ENCODE results near the gene PYDC1.
"Not testable (repeated sequence)": the region's sequence is repeated elsewhere in the genome, so short reads cannot be mapped to it uniquely, and the experiment has no call there.

Gene PYDC1

DNA sequence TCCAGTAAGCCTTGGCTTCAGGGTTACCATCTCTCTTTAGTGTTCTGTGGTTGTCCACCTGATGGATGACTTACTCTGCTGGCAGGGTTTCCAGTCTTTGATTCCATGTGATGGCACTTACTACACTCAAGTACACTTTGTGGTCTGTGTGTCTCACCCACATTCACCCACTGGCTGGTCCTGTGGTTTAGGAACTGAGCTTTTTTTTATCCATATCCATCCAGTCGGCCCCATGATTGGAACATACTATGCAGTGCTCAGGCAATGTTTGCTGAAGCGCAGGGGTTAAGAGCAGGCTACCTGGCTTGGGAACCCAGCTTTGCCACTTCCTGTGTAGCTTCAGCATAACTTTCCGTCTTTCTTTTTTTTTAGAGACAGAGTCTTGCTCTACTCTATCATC lies 39.8 kb downstream of the PYDC1 start:
- no peak for TF ChIP-seq EZH2phosphoT487 (IDR thresholded peaks at IDR 0.05; ENCODE audit: borderline replicate concordance)
- TF ChIP-seq, protein P1, sequence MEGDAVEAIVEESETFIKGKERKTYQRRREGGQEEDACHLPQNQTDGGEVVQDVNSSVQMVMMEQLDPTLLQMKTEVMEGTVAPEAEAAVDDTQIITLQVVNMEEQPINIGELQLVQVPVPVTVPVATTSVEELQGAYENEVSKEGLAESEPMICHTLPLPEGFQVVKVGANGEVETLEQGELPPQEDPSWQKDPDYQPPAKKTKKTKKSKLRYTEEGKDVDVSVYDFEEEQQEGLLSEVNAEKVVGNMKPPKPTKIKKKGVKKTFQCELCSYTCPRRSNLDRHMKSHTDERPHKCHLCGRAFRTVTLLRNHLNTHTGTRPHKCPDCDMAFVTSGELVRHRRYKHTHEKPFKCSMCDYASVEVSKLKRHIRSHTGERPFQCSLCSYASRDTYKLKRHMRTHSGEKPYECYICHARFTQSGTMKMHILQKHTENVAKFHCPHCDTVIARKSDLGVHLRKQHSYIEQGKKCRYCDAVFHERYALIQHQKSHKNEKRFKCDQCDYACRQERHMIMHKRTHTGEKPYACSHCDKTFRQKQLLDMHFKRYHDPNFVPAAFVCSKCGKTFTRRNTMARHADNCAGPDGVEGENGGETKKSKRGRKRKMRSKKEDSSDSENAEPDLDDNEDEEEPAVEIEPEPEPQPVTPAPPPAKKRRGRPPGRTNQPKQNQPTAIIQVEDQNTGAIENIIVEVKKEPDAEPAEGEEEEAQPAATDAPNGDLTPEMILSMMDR (conservative IDR thresholded peaks at IDR 0.05; ENCODE audit: low read length): no peak
- H3F3A ChIP-seq (ENCODE audit: low read depth): no peaks in the 10 kb centered on the region; the same call in 1 of the 2 replicates
- H3K4me1 ChIP-seq (ENCODE audit: insufficient read depth, low read length, poor library complexity, severe bottlenecking): peaks cover 21% of the 10 kb centered on the region
- H3K36me3 ChIP-seq (ENCODE audit: insufficient read depth, low read length): peaks cover 9% of the 10 kb centered on the region
- peaks cover 35% of the 10 kb centered on the region for H3K79me2 ChIP-seq (ENCODE audit: insufficient read depth, low read length)
- peaks cover 14% of the 10 kb centered on the region for H3K27me3 ChIP-seq (ENCODE audit: insufficient read depth, low read length, poor library complexity, severe bottlenecking)
- peak overlapping the region; percentile 27 for H3K9ac ChIP-seq (ENCODE audit: low read depth, low read length, poor library complexity, severe bottlenecking)
- H3K9me2 ChIP-seq (replicated peaks; ENCODE audit: low read depth, low read length): no peaks in the 10 kb centered on the region
- H3K4me3 ChIP-seq (ENCODE audit: low read length, poor library complexity, severe bottlenecking): peak overlapping the region; percentile 49
- H4K20me1 ChIP-seq (ENCODE audit: insufficient read depth, low read length, poor library complexity, severe bottlenecking): peaks cover 25% of the 10 kb centered on the region
- peak overlapping the region; percentile 71 for H2AFZ ChIP-seq (ENCODE audit: low read length)
- H3K4me2 ChIP-seq (ENCODE audit: low read depth, low read length, poor library complexity, severe bottlenecking): peak overlapping the region; percentile 72
- H3K9me3 ChIP-seq (ENCODE audit: insufficient read depth, low read depth, low read length): no peaks in the 10 kb centered on the region

DNA sequence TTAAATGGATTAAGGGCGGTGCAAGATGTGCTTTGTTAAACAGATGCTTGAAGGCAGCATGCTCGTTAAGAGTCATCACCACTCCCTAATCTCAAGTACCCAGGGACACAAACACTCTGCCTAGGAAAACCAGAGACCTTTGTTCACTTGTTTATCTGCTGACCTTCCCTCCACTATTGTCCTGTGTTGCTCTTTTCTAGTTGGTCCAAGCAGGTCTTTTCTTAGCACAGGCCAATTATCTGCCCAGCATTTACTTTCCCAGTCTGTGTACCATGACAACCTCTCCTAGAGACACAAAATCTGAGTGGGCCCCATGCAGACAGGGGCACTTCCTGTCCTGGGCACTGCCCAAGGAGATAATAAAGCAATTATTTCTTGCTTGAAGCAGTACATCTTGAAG lies 46.9 kb downstream of the PYDC1 start:
- not testable (repeated sequence) for H3K9me3 ChIP-seq (ENCODE audit: insufficient read depth, low read depth, low read length); H3K4me3 ChIP-seq (ENCODE audit: low read length, poor library complexity, severe bottlenecking); H3K9me2 ChIP-seq (replicated peaks; ENCODE audit: low read depth, low read length); H3F3A ChIP-seq (ENCODE audit: low read depth); H3K79me2 ChIP-seq (ENCODE audit: insufficient read depth, low read length); H3K9ac ChIP-seq (ENCODE audit: low read depth, low read length, poor library complexity, severe bottlenecking); H3K4me1 ChIP-seq (ENCODE audit: insufficient read depth, low read length, poor library complexity, severe bottlenecking); H3K27me3 ChIP-seq (ENCODE audit: insufficient read depth, low read length, poor library complexity, severe bottlenecking); H3K36me3 ChIP-seq (ENCODE audit: insufficient read depth, low read length); H3K4me2 ChIP-seq (ENCODE audit: low read depth, low read length, poor library complexity, severe bottlenecking); H4K20me1 ChIP-seq (ENCODE audit: insufficient read depth, low read length, poor library complexity, severe bottlenecking)
- H2AFZ ChIP-seq (ENCODE audit: low read length): 0 out of 2 replicates have a peak overlapping the region, but pooled peaks have one; percentile 49

DNA sequence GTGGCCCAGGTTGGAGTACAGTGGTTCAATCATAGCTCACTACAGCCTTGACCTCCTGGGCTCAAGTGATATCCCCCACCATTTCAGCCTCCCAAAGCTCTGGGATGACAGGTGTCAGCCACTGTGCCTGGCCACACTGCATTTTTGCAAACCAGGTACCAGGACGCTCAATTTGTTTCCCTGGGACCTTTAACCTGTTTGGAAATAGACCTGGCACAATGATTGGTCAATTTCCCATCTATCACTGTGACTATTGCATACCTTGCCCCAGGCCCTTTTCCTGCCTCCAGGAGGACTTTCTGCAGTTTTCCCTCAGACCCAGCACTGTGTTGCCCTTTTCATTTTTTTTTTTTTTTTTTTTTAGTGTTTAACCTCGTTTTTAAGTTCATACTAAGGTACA lies 48.1 kb downstream of the PYDC1 start:
- Histone ChIP-seq H3K36me3 (ENCODE audit: insufficient read depth, low read length) (no peaks in the 10 kb centered on the region), H3K27me3 (ENCODE audit: insufficient read depth, low read length, poor library complexity, severe bottlenecking) (no peaks in the 10 kb centered on the region), H3K79me2 (ENCODE audit: insufficient read depth, low read length) (no peaks in the 10 kb centered on the region), H3K4me1 (ENCODE audit: insufficient read depth, low read length, poor library complexity, severe bottlenecking) (peaks cover 3% of the 10 kb centered on the region), H3K9ac (ENCODE audit: low read depth, low read length, poor library complexity, severe bottlenecking) (no peak overlapping the region), H3F3A (ENCODE audit: low read depth) (no peaks in the 10 kb centered on the region), H3K9me3 (ENCODE audit: insufficient read depth, low read depth, low read length) (no peaks in the 10 kb centered on the region), H3K9me2 (replicated peaks; ENCODE audit: low read depth, low read length) (no peaks in the 10 kb centered on the region), H2AFZ (ENCODE audit: low read length) (no peak overlapping the region), H3K4me3 (ENCODE audit: low read length, poor library complexity, severe bottlenecking) (no peak overlapping the region), H3K4me2 (ENCODE audit: low read depth, low read length, poor library complexity, severe bottlenecking) (no peak overlapping the region), H4K20me1 (ENCODE audit: insufficient read depth, low read length, poor library complexity, severe bottlenecking) (no peaks in the 10 kb centered on the region)
- TF ChIP-seq EZH2phosphoT487 (IDR thresholded peaks at IDR 0.05; ENCODE audit: borderline replicate concordance): no peak
- TF ChIP-seq, protein P1 (conservative IDR thresholded peaks at IDR 0.05; ENCODE audit: low read length): no peak

DNA sequence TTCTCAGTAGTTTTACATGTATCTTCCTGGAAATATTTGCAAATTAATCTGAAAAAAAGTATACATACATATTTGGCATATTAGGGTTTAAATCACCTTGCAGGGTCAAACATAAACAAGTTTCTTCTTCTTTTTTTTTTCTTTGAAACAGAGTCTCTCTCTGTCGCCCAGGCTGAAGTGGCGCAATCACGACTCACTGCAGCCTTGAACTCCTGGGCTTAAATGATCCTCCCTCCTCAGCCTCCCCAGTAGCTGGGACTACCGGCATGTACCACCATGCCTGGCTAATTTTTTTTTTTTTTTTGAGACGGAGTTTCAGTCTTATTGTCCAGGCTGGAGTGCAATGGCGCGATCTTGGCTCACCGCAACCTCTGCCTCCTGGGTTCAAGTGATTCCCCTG lies 49.6 kb downstream of the PYDC1 start:
- Histone ChIP-seq H4K20me1 (ENCODE audit: insufficient read depth, low read length, poor library complexity, severe bottlenecking) (no peaks in the 10 kb centered on the region), H3K27me3 (ENCODE audit: insufficient read depth, low read length, poor library complexity, severe bottlenecking) (no peaks in the 10 kb centered on the region), H2AFZ (ENCODE audit: low read length) (no peak overlapping the region), H3K9me2 (replicated peaks; ENCODE audit: low read depth, low read length) (no peaks in the 10 kb centered on the region), H3K4me1 (ENCODE audit: insufficient read depth, low read length, poor library complexity, severe bottlenecking) (peaks cover 3% of the 10 kb centered on the region), H3K79me2 (ENCODE audit: insufficient read depth, low read length) (no peaks in the 10 kb centered on the region), H3F3A (ENCODE audit: low read depth) (no peaks in the 10 kb centered on the region), H3K9me3 (ENCODE audit: insufficient read depth, low read depth, low read length) (no peaks in the 10 kb centered on the region), H3K9ac (ENCODE audit: low read depth, low read length, poor library complexity, severe bottlenecking) (no peak overlapping the region), H3K4me3 (ENCODE audit: low read length, poor library complexity, severe bottlenecking) (no peak overlapping the region), H3K36me3 (ENCODE audit: insufficient read depth, low read length) (no peaks in the 10 kb centered on the region), H3K4me2 (ENCODE audit: low read depth, low read length, poor library complexity, severe bottlenecking) (no peak overlapping the region)
- TF ChIP-seq, protein P1 (conservative IDR thresholded peaks at IDR 0.05; ENCODE audit: low read length): no peak
- TF ChIP-seq EZH2phosphoT487 (IDR thresholded peaks at IDR 0.05; ENCODE audit: borderline replicate concordance): no peak
